ENCODE results near the gene SPIRE2.
"Not testable (repeated sequence)": the region's sequence is repeated elsewhere in the genome, so short reads cannot be mapped to it uniquely, and the experiment has no call there.

The SPIRE2 gene

DNA sequence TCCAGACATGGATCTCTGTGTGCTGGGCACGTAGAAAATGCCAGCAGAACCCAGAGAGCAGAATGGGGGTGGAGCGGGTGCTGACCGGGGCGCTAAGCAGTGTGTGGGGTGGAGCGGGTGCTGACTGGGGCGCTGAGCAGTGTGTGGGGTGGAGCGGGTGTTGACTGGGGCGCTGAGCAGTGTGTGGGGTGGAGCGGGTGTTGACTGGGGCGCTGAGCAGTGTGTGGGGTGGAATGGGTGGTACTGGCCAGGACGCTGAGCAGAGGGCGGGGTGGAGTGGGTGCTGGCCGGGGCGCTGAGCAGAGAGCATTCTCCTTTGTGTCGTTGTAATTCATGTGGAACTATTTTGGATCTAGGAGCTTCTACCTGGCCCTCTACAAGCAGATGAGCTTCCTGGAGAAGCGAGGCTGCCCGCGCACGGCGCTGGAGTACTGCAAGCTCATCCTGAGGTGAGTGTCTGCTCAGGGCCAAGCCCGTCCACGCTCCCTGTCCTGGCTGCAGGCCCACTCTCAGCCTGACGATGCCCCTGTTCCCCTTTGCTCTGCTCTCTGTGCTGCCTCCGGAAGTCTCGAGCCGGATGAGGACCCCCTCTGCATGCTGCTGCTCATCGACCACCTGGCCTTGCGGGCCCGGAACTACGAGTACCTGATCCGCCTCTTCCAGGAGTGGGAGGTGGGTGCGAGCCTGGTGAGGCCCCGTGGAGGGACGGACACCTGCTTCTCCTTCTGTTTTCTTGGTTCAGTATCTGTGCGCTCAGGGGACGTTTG lies 70.1 kb downstream of the SPIRE2 start:
- no peak for FAIRE-seq

DNA sequence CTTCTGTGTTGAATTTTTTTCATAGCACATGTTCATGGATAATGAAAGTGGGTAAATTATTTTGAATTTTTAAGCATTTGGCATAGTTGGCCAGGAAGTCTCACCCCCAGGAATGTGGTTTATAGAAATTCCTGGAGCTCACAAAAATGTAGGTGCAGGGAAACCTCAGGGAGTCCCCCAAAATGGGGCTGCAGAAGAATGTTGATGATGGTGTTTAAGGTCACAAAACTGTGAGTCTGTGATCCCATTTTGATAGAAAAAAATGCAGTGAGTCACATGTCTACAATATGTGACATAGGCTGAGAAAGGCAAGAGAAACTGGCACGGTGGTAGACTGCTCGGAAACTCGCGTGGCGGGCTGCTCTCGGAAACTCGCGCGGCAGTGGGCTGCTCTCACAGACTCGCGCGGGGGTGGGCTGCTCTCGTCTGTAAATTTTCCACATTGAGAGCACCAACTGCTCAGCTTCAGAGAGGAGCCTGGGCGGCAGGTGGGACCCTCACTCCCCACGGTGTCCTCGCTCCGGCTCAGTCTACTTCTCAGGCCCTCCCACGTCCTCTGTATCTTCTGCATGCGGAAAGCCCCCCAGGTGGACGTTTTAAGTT lies 71.7 kb downstream of the SPIRE2 start:
- FAIRE-seq, result no peak

DNA sequence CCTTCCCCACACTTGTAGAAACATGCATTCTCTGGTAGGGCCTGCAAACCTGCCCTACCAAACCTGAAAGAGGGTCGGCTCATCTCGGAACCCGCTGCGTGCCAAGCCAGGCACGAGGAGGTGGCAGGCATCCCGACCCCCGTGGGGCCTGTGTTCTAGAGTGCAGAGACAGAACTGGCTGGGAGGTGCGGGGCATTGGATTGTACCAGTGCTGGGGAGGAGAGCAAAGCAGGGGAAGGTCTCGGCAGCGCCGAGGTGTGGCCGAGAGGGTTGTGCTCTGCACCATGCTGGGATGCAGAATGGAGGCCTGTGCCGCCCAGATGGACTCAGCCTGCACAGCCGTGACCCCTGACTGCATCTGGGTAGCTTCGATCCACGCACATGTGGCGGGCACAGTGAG lies 72.6 kb downstream of the SPIRE2 start:
- no peak for FAIRE-seq

DNA sequence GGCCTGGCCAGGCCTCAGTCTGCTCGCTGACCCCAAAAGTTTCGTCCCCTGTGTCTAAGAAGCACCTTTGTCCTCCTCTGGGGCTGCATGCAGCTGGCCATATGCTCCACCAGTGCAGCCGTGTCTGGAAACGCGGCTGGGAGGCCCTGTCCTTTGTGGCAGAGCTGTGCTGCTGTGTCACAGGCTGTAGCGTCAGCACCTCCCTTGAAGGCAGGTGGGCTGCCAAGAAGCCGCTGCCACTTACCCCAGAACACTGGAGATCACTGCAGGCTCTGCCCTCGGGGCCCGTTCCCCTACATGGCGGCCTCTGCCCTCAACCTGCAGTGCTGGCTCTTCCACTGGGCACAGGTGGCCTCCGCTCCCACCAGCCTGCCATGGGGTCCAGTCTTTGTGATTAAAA lies 74.7 kb downstream of the SPIRE2 start:
- no peak for FAIRE-seq

DNA sequence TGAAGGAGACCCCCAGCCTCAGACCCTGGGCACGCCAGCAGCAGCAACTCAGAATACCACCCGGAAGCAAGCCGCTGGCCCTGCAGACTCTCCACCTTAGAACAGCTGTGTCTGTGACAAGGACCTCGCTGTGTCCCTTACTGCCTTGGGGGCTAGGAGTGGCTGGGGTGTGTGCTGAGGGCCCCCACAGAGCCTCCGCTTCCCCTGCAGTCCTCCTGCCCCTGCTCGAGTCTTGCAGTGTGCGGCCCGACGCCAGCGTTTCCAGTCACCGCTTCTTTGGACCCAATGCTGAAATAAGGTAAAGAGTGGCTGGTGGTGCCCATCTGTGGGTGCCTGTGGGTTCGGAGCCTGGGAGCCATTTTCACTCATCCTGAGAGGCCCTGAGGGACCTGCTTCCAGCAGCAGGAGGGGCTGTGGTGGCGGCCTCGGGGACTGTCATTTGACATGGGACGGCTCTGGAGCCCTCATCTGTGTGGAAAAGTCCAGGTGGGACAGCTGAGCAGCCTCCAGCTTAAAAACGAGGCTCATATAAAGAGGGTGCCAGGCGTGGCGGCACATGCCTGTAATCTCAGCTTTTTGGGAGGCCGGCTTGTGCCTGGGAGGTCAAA lies 75.7 kb downstream of the SPIRE2 start:
- FAIRE-seq, result no peak

DNA sequence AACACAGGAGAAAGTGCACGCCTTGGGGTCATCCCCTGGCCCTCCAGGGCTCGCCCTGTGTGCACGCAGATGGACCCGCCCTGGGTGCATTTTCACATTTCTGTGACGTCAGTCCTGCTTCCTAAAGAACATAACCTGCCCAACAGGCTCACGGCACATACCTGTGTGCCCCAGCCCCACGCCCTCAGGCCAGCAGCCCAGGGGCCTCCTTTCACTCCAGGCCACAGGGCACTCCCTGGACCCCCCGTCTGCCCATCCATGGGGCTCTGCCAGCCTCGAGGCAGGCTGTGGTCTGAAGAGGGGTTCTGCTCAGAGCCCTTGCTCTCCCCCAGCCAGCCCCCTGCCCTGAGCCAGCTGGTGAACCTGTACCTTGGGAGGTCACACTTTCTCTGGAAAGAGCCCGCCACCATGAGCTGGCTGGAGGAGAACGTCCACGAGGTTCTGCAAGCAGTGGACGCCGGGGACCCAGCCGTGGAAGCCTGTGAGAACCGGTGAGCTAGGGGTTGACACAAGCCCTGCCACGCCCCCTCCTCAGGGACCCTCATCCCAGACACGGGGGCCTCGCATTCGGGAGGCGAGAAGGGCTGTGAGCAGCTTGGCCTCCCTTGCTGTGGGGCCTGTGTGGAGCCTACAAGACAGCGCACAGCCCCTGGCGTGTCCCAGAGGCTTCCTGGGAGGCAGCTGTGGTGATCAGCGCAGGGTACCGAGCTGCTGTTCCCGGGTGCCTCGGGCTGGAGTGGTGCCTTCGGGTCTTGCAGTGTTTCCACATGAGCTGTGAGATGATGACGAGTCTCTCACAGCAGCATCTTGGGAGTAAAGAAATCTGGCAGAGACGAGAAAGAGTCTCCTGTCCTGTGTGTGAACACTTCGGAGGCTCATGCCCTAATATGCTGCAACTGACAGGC lies 76.6 kb downstream of the SPIRE2 start:
- no peak for FAIRE-seq

DNA sequence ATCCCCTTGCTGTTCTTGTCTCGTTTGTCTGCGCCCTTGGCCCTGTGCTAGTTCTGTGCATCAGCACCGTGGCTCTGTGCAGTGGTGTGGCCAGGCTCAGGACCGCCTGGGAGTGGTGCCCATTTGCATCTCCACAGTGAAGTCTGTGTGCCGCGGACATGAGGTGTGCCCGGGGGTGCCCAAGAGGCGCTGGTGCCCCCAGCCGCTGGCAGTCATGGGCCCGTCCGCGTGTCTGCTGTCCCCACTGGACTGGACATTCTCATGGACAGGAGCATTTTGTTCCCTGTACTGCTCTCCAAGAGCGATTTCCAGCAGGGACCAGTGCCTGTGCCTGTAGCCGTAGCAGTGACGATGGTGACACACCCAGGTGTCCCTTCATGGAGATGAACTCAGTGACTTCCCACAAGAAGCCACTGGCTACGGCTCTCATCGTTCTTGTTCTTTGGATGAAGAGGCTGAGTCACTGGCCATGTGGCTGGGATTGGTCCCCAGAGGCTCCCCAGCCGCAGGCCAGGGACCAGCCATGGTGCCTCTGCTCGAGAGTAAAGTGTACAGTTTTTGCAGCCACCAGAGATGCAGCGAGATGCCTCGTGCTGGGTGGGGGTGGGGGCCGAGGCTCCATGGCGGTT lies 77.3 kb downstream of the SPIRE2 start:
- no peak for FAIRE-seq

DNA sequence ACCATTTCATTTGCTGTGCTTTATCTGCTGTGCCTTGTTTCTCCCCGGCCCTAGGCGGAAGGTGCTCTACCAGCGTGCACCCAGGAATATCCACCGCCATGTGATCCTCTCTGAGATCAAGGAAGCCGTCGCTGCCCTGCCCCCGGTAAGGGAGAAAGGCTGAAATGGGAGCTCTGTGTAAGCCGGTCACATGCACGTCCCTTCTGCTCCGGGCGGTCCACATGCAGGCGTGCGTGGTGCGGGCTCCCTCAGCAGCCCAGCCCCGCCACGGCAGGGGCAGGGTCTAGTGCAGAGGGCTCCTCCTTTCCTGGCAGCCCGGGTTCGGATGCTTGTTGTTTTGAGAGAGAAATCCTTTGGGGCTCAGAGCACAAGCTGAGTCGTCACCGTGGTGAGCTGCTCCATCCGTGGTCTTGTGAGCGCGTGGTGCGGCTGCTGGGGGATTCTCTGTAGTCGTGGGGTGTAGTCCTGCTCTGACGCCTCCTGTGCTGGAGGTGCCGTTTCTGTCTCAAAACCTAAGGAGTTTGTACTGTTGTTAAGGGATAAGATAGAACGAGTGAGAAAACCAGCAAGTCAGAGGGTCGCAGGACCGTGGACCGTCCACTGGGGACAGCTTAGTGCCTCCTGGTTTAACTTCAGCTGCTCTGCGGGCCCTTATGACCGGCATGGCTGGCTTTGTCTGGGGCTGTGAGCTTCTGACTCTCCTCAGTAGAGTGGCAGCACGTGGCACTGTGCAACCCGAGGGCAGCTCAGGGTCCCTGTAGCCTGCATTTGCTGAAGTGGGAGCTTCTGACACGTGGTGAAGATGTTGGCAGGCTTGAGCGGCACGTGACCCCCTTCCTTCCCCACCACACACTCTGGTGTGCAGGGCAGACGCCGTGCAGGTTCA lies 78.1 kb downstream of the SPIRE2 start:
- no peak for FAIRE-seq

DNA sequence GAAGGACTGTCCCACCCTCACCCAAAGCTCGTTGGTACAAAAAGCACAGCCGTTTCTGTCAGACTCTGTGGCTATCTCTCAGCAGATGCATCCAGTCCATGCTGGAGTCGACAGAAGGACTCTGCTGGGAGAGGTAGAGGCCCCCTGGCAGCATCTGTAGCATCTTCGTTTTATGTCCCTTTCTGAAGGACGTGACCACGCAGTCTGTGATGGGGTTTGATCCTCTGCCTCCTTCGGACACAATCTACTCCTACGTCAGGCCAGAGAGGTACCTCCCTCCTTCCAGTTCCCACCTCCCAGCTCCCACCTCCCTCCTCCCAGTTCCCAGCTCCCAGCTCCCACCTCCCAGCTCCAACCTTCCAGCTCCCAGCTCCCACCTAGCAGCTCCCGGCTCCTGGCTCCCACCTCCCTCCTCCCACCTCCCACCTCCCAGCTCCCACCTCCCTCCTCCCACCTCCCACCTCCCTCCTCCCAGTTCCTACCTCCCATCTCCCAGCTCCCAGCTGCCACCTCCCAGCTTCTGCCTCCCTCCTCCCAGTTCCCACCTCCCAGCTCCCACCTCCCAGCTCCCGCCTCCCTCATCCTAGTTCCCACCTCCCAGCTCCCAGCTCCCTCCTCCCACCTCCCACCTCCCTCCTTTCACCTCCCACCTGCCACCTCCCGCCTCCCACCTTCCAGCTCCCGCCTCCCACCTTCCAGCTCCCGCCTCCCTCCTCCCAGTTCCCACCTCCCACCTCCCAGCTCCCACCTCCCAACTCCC lies 79.0 kb downstream of the SPIRE2 start:
- no peak for FAIRE-seq

DNA sequence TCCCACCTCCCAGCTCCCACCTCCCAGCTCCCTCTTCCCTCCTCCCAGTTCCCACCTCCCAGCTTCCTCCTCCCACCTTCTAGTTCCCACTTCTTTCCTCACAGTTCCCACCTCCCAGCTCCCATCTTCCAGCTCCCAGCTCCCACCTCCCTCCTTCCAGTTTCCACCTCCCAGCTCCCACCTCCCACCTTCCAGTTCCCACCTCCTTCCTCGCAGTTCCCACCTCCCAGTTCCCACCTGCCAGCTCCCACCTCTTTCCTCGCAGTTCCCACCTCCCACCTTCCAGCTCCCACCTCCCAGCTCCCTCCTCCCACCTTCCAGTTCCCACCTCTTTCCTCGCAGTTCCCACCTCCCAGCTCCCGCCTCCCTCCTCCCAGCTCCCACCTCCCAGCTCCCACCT lies 80.0 kb downstream of the SPIRE2 start:
- no peak for FAIRE-seq

DNA sequence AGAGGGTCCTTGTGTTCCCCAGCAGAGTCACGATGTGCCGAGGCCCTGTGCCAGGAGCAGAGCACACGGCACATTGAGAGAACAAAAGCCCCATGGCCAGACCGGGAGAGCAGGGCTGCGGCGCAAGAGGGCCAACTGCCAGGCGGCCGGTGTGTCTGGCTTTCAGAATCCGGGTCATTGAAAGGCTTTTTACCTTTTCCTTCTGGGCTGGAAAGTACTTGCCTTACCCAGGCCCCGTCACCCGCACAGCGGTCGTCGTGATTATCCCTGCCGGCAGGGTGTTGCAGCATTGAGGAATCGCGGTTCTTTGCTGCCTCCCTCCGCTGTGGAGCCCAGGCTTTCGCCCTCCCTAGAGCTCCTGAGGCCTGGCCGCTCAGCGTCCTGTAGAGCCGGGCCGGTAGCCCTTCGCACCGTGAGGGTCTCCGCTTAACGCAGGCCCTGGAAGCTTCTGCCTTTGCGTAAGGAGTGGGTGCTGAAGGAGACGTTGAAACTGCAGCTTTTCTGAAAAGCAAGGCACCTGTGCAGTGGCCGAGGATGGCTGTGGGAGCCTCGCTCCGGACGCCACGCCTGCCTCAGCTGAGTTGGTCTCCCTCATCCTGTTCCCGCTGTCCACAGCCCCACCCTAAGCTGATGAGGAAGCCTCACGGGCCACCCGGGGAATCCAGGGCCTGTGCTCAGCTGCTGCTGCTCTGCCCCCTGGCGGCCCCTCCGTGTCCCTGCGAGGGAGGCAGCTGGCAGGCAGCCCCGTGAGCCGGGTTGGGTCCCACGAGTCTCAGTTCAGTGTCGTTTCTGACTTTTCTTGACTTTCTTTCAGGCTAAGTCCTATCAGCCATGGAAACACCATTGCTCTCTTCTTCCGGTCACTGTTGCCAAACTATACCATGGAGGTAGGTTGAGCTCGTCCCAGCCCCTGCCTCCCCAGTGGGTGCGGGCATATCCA lies 81.8 kb downstream of the SPIRE2 start:
- FAIRE-seq, result no peak

DNA sequence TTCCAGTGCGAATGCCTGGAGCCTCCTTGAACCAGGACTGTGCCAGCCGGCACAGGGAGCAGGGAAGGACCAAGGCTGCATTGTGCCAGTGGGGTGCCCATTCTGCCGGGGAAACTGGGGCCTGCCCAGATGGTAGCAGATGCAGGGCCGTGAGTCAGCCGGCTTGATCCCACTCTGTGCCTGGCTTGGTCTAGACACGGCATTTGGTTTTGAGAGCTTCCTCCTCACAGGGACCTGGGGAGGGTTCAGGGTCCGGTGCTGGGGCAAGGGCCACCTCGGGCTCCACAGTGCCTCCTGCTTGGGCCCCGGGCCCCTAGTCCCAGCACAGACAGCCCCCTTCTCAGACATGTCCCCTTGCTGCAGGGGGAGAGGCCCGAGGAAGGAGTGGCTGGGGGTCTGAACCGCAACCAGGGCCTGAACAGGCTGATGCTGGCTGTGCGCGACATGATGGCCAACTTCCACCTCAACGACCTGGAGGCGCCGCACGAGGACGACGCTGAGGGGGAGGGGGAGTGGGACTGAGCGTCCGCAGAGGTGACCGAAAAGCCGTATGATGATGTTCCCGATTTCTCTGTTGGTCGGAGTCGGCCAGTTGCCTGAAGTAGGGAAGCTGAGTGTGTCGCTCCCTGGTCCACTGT lies 82.6 kb downstream of the SPIRE2 start:
- no peak for FAIRE-seq

DNA sequence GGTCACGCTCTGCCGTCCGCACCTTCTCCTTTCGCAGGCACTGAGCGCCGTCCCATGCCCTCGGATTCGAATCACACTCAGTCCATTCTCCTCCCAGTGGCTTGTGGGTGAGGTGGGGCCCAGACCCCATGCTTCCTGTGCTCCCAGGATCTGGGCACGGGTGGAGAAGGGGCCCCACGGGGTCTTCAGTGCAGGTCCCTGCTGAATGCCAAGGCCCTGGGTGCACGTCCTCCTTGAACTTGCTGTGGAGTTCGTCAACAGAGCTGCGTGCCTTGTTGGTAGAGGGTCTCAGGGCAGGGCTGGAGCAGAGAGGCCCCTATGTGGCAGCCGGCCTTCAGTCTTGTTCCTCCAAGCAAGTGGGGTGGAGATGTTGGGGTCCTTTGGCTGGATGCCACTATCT lies 83.1 kb downstream of the SPIRE2 start:
- no peak for FAIRE-seq

DNA sequence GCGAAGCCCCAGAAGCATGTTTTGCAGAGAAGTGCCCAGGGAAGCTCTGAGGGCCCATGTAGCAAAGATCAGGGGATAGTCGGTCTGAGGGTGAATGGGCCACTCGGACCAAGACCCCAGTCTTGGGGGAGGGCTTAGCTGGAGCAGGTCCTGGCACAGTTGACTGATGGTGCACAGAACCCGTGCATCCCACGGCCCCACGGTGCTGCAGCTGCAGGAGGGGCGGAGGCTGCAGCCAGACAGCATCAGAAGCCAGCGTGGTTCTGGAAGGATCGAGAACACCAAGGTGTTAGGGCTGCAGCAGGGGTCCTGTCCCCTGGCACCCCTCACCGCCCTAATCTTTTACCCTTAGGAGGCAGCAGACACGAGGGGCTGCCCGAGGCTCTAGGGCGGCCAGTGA lies 83.9 kb downstream of the SPIRE2 start:
- no peak for FAIRE-seq

DNA sequence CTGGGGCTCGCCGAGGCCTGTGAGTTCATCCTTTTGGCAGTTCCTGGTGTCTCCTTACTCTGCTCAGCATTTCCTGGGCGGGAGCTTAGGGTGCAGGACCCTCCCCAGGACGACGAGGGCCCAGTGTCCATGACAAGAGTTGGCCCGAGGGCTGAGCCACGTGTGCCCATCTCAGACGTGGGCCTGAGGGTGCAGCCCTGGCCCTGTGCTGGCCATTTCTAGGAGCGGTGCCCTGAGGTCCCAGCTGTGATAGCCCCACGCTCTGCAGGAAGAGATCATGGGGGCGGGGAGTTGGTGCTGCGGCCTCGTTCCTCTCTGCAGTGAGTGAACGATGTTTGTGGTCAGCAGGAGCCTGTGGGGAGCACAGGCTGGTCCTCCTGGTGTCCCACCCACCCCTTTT lies 84.4 kb downstream of the SPIRE2 start:
- no peak for FAIRE-seq

DNA sequence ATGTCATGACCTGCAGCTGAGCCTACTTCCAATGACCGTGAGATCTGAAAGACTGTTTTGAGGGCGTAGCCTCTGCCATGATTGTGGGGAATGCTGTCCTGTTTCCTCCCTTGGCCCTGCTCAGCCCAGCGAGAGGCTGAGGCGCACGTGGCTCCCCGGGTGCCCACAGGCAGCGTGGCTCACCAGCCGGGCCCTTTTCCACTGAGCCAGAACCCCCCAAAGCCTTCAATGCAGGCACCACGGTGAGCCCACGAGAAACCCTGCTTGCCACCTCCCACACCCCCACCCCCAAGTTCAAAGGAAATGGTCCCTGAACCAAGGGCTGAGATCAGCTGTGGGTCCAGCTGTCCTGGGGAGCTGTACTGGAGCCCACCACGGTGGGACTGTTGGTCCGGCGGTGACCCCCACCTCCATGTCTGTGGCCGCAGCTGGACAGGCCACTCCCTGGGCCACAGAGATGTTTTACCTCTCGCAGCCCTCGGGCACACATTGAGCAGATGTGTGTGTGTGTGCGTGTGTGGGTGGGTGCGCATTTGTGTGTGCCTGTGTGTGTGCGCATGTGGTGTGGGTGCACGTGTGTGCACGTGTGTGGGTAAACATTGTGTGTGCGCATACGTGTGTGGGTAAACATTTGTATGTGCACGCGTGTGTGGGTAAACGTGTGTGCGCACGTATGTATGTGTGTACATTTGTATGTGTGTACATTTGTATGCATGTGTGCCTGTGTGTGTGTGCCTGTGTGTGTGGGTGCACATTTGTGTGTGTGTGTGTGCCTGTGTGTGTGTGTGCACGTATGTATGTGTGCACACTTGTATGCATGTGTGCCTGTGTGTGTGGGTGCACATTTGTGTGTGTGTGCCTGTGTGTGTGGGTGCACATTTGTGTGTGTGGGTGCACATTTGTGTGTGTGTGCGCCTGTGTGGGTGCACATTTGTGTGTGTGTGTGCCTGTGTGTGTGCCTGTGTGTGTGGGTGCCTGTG lies 85.4 kb downstream of the SPIRE2 start:
- no peak for FAIRE-seq

DNA sequence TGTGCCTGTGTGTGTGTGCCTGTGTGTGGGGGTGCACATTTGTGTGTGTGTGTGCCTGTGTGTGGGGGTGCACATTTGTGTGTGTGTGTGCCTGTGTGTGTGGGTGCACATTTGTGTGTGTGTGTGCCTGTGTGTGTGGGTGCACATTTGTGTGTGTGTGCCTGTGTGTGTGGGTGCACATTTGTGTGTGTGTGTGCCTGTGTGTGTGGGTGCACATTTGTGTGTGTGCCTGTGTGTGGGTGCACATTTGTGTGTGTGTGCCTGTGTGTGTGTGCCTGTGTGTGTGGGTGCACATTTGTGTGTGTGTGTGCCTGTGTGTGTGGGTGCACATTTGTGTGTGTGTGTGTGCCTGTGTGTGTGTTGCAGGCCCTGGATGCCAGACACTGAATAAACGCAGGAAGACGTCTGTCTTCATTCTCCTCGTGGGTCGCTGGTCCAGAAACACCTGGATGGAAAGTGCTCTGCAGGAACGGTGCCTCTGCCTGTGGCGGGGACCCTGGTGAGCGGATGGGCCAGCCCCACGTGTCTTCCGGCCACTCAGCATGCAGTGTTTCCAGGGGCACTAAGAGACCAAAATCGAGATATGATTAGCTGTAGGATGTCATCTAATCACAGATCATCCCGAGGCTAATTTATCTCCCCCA lies 86.5 kb downstream of the SPIRE2 start:
- not testable (repeated sequence) for FAIRE-seq
